Epithelial cell of esophagus (primary cell): ENCODE data around the gene FLT3.
A peak's percentile ranks its signal among the peaks of the same experiment; 100 is the strongest.
"Not testable (repeated sequence)": the region's sequence is repeated elsewhere in the genome, so short reads cannot be mapped to it uniquely, and the experiment has no call there.

ENCODE experiments used
- DNase-seq: peaks from one replicate; pipeline ENCODE4 v3.0.0; 2010; ENCODE audit warnings: low read depth
- H3K4me3 ChIP-seq: 2 replicates; pipeline ENCODE4 v1.5.1; 2011; ENCODE audit warnings: mild to moderate bottlenecking, low read length, control low read depth
- CTCF ChIP-seq: IDR thresholded peaks from 2 replicates; pipeline ENCODE4 v1.5.1; 2011; ENCODE audit warnings: low read depth, mild to moderate bottlenecking, low read length, control low read depth, inconsistent platforms; ENCODE audit not compliant: insufficient read depth; ENCODE audit errors: missing control alignments

FLT3 gene

DNA sequence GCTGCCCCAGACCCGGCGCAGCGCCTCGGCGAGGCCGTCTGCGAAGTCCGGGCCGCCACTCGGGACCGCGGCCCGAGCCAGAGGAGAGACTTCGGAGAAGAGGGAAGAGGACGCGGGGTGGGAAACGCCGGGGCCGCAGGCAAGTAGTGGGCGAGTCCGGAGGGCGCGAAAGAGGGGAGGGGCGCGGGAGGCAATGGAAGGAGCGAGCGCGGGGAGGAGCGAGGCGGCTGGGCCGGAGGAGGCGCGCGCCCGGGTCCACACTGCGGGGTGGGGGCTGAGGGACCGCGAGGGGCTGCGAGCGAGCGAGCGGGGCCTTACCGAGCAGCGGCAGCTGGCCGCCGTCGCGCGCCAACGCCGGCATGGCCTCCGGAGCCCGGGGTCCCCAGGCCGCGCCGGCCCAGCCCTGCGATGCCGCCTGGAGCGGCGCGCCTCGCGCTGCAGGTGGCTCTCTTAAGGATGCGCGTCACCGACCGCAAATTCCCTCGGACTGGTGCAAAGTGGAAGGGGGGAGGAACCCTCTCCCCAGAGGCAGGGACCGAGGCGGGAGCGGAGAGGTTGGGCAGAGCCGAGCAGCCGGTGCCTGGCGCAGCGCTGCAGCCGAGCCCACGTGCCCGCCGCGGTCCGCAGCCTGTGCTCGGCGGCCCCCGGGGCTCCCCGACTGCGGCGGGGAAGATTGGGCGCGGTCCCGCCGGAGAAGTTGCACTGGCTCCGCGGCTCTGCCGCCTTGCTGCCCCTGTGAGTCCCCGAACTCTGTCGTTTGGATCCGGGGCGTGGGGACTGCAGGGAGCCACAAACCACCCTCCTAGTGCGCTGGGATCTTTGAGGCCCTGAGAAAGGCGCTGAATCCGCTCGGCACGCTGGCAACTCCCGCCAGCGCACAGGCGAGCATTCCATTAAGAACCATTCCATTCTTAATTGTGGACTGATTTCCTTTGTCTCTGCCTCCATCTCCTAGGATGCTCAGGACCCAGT lies at the start of gene FLT3:
Gene FLT3, minus strand, starts transcription at position 427 of the 972 bp plus-strand sequence. Its CDS starts 66 bp downstream, at position 361.
- TF ChIP-seq CTCF, result no peak
- H3K4me3 ChIP-seq, result no peak within 1 kb of the TSS
- peak; percentile 46 for DNase-seq

DNA sequence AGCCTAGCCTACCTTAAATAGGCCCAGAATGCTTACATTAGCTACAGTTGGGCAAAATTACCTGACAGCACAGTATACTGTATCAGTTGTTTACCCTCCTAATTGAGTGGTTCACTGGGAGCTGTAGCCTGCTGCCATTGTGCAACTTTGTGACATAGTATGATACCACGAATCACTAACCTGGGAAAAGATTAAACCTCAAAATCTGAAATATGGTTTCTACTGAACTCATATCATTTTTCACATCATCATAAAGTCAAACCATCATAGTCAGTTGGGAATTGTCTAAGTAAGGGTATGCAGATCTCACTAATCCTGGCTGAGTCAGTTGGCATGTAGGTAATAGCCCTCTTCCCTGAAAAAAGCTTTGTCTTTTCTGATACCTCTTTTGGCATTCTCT lies 47.1 kb upstream of the FLT3 start:
- TF ChIP-seq CTCF, result no peak
- peak; percentile 61 for DNase-seq
- no peak overlapping the region for H3K4me3 ChIP-seq

GRCh38 chr13:28145049-28145448 lies 44.7 kb upstream of the FLT3 start:
- DNase-seq, result no peak
- H3K4me3 ChIP-seq, result no peak overlapping the region
- TF ChIP-seq CTCF, result no peak

DNA sequence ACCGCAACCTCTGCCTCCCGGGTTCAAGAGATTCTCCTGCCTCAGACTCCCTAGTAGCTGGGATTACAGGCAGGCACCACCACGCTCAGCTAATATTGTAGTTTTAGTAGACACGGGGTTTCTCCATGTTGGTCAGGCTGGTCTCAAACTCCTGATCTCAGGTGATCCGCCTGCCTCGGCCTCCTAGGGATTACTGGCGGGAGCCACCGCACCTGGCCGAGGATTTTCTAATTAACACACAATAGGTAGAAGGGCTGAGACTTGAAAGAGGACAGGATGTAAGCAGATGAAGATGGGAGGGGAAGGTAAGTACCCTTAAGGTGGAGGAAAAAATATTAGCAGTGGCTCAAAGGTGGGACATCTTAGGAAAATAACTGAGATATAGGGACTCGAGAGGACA lies 41.2 kb upstream of the FLT3 start:
- not testable (repeated sequence) for DNase-seq, H3K4me3 ChIP-seq

DNA sequence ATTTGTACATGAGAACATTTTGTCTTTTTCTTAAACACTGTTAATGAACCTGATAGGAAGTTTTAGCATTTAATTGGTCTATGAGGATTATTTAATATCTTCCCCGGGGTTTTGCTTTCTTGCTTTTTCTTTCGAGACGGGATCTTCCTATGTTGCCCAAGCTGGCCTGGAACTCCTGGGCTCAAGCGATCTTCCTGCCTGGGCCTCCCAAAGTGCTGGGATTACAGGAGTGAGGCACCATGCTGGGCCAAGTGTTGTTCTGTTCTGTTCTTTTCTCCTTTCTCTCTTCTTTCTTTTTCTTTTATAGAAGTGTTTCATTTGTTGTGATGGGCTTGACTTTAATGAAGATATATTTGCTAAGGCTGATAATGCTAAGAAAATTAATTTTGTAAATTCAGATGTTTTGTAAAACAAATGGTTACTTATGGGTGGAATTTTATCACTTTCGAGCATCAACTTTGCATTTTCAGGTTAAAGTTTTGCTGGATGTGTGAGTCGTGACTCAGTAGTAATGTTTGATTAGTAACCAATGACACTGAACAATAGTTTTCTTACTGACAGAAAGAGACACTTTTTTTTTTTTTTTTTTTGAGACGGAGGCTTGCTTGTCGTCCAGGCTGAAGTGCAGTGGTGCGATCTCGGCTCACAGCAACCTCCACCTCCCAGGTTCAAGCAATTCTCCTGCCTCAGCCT lies 40.2 kb upstream of the FLT3 start:
- no peak for TF ChIP-seq CTCF
- peak; percentile 25 for DNase-seq
- H3K4me3 ChIP-seq, result peak overlapping the region; percentile 93

GRCh38 chr13:28138756-28139470 lies 38.5 kb upstream of the FLT3 start:
- TF ChIP-seq CTCF, result no peak
- DNase-seq, result peak; percentile 91
- H3K4me3 ChIP-seq, result peak overlapping the region; percentile 93

- DNase-seq, result peak; percentile 91
- TF ChIP-seq CTCF, result no peak
- peak within 1 kb of the TSS; percentile 93 for H3K4me3 ChIP-seq
Observed at GRCh38 chr13:28138012-28138755, 37.8 kb upstream of the FLT3 start, which contains the start of gene PAN3. PAN3 (plus strand) TSS chr13:28138545; CDS start chr13:28138658, 113 bp downstream.
